Activated T-helper 17 cell treated with anti-CD3 and anti-CD28 coated beads, Interleukin-2, amount 50 U/mL, for 72 hours (primary cell): ENCODE data around the gene SLC35A2. TPM values are rescaled to one million over a fixed set of nuclear protein-coding genes. Genes with fewer than 3 reads are reported as not detected.

ENCODE experiments used
- ATAC-seq: fragments of 150-1000 bp; cut with Tn5 transposase; replicated peaks from 2 replicates; pipeline ENCODE4 v1.10.0; 2021; ENCODE audit warnings: mild to moderate bottlenecking, moderate library complexity
- H3K27ac Mint-ChIP-seq: one replicate; pipeline ENCODE4 v1.8.0; 2022; ENCODE audit warnings: mixed read lengths
- H3K27me3 Mint-ChIP-seq: one replicate; pipeline ENCODE4 v1.8.0; 2022; ENCODE audit warnings: mixed read lengths
- H3K36me3 Mint-ChIP-seq: one replicate; pipeline ENCODE4 v1.8.0; 2022; ENCODE audit warnings: low read depth, mild to moderate bottlenecking, mixed read lengths
- H3K4me1 Mint-ChIP-seq: one replicate; pipeline ENCODE4 v1.8.0; 2022; ENCODE audit warnings: mixed read lengths
- H3K4me3 Mint-ChIP-seq: one replicate; pipeline ENCODE4 v1.8.0; 2022; ENCODE audit warnings: mild to moderate bottlenecking, mixed read lengths
- H3K9me3 Mint-ChIP-seq: one replicate; pipeline ENCODE4 v1.8.0; 2022; ENCODE audit warnings: mixed read lengths
- total RNA-seq, 2 donors: library from RNA; stranded (reverse); gene quantifications; one replicate each; pipeline ENCODE4 v1.2.3, GENCODE V29; 2022

SLC35A2 gene
- total RNA-seq, 2 donors from 2014 or later, result 24.6 to 32.8 TPM

DNA sequence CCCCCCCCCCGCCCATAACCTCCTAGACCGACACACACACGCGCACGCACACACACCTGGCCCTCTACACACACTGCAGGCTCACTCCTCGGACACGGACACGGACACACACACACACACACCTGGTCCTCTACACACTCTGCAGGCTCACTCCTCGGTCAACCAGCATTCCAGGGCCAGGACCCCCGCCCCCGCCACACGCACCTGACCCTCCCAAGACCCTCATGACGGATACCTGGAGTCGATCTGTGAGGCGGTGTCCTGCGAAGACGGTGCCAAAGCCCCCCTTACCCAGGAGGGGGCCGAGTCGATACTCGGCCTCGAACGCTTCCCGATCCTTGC lies 6.8 kb upstream of the SLC35A2 start:
- H3K4me3 Mint-ChIP-seq, result peak overlapping the region; percentile 97
- peaks cover 100% of the 10 kb centered on the region for H3K36me3 Mint-ChIP-seq
- no peaks in the 10 kb centered on the region for H3K27me3 Mint-ChIP-seq
- H3K4me1 Mint-ChIP-seq, result peaks cover 5% of the 10 kb centered on the region
- H3K27ac Mint-ChIP-seq, result peak overlapping the region; percentile 98
- no peak for ATAC-seq
- H3K9me3 Mint-ChIP-seq, result no peaks in the 10 kb centered on the region

DNA sequence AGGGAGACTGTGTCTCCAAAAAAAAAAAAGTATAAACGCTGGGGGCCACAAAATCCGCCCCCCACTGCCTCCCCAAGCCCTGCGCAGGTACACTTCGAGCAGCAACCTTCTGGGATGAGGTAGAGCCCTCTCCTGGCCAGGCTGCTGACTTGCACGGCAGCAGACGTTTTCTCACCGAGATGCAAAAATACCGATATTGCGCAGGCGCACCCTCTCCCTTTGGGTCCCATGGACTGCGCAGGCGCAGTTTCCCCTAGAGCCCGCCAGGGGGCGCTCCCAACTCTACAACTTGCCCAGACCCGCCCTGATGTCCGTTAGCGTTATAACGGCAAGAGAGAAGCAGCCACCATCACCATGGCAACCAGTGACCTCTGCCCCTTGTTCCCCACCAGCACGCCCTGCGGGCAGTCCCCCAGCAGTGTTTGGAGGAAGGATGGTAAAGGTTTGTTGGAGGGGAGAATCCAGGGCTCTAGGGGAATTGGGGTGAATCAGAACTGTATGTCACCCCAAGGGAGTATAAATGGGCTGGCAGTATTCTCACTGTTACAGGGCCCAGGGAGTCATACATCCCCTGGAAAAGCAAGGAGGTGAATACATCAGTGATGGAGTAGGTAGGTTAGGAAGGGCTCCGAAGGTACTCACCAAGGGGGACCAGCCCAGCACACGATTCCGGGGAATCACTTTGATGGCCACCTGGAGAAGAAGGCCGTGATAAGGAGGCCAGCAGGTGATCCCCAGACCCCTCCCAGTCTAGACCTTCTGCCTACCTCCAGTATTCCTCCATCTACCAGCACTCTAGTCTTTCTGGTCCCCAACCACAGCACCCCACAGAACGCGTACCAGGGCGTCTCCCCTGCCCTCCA lies 5.9 kb upstream of the SLC35A2 start:
- Mint-ChIP-seq H3K4me3 (peak overlapping the region; percentile 97), H3K36me3 (peaks cover 100% of the 10 kb centered on the region), H3K27ac (peak overlapping the region; percentile 98), H3K9me3 (no peaks in the 10 kb centered on the region), H3K4me1 (peaks cover 8% of the 10 kb centered on the region), H3K27me3 (no peaks in the 10 kb centered on the region)
- peak; percentile 17 for ATAC-seq

DNA sequence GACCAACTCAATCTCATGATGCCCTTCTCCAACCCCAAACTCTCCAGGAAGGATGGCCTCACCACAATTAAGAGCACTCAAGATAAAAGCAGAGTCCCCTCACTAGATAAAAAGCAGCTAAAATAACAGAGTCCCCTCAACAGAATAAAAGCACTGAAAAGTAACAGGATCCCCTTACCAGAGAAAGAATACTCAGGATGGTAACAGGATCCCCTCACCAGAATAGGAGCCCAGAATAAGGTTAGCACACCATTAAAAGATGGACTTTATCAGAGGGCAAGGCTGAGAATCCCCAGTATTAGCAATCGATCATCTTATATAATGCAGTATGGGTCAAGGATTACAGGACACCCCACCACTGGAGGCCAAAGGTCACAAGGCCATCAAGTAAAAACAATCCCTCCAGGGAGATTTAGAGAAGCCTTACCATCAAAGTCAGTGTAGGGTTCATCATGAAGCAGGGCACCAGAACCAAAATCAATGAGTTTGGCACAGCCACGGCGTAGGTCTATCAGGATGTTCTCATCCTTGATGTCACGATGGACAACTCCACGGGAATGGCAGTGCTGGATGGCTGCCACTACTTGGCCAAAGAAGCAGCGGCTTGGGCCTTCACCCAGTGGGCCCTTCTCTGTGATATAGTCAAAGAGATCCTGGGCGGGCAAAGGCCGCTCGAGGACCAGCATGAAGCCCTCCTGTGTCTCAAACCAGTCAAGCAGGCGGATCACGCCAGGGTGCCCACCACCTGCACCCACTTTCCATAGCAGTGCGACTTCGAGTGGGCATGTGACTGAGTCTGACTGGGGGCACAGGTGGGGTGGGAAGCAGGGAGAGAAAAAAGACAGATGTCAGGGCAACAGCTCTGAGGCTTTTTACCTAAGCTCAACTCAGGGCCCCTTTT lies 3.4 kb upstream of the SLC35A2 start:
- Mint-ChIP-seq H3K9me3 (no peaks in the 10 kb centered on the region), H3K4me1 (peaks cover 22% of the 10 kb centered on the region), H3K36me3 (peaks cover 100% of the 10 kb centered on the region), H3K4me3 (peak overlapping the region; percentile 97), H3K27ac (peak overlapping the region; percentile 98), H3K27me3 (no peaks in the 10 kb centered on the region)
- ATAC-seq, result no peak

DNA sequence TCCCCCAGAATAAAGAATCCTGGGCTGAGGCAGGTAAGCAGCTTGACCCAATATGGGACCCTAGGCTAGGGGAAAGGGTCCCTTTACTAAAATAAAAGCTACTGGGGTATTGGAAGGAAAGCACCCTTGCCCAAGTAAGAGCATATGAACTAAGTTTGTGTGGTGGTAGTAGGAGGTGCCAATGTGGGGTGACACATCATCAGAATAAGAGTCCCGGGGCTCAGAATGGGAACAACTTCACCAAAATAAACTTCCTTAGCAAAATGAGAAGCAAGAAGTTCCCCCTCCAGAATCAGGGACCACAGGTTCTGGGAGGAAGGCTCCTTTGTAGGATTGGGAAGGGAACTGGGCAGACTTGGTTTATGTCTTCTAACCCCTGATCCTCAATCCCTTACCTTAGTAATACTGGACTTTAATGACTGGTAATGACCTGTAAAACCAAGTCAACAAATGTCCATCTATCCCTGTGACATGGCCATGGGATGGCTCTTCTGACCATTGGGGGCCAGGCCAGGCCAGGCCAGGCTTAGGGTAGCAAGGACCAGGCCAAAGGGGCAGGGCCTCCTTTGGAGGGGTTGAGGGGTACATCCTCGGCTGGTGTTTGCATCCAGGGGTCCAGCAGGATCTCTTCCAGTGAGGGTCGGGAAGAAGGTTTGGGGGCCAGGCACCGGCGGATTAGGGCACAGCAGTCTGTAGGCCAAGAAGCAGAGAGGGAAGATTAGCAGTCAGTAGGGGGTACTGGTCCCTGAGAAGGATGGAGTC lies 2.3 kb upstream of the SLC35A2 start:
- peak overlapping the region; percentile 98 for H3K27ac Mint-ChIP-seq
- ATAC-seq, result no peak
- H3K27me3 Mint-ChIP-seq, result no peaks in the 10 kb centered on the region
- H3K9me3 Mint-ChIP-seq, result no peaks in the 10 kb centered on the region
- peak overlapping the region; percentile 97 for H3K4me3 Mint-ChIP-seq
- peaks cover 22% of the 10 kb centered on the region for H3K4me1 Mint-ChIP-seq
- H3K36me3 Mint-ChIP-seq, result peaks cover 93% of the 10 kb centered on the region

DNA sequence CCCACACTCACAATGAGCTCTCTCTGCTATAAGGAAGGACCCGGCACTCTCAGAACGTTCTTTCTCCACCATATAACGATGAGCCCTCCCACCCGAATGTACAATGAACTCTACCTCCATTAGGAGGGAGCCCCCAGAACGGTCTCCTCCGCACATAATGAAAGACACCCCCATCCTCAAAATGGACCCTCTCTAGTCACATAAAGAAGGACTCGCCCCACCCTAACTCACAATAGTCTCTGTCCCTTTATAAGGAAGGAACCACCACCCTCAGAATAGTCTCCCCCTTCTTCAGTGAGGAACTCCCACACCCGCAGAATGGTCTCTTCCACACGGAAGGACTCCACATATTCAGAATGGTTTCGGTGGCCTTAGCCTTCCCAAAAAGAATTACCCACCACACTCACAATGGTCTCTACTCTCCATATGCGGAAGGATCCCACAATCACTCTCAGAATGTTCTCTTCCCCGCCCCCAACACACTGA lies 477 bp downstream of the SLC35A2 start:
- ATAC-seq, result peak; percentile 8
- H3K4me3 Mint-ChIP-seq, result peak overlapping the region; percentile 97
- peaks cover 70% of the 10 kb centered on the region for H3K36me3 Mint-ChIP-seq
- H3K27ac Mint-ChIP-seq, result peak overlapping the region; percentile 98
- peaks cover 22% of the 10 kb centered on the region for H3K4me1 Mint-ChIP-seq
- no peaks in the 10 kb centered on the region for H3K27me3 Mint-ChIP-seq
- H3K9me3 Mint-ChIP-seq, result no peaks in the 10 kb centered on the region

DNA sequence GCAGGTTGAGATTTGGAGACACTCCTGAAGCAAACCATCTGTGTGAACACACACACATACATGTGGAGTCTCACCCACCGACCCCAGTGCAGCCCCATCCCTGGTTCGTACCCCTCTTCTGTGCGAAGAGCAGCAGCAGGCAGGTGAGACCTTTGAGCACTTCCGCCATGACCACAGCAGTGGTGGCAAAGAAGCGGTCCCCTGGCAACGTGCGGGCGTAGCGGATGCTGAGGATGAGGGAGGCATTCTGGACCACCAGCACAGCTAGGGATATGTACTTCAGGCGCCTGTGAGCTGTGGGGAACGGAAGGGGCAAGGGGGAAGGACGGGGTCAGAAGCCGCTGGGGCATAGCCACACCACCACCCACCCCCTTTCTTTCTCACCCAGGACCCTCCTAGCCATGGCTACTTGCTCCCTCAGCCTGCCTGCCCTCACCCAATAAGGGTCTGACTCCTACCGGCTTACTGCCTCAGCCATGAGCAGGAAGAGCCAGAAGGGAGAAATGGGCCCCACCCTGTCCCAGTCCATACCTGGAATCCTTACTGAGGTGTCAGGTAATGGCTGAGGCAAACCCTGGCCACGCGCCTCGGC lies 1.6 kb downstream of the SLC35A2 start:
- Mint-ChIP-seq H3K4me1 (peaks cover 22% of the 10 kb centered on the region), H3K9me3 (no peaks in the 10 kb centered on the region), H3K27ac (no peak overlapping the region), H3K4me3 (peak overlapping the region; percentile 97), H3K27me3 (no peaks in the 10 kb centered on the region), H3K36me3 (peaks cover 68% of the 10 kb centered on the region)
- no peak for ATAC-seq

DNA sequence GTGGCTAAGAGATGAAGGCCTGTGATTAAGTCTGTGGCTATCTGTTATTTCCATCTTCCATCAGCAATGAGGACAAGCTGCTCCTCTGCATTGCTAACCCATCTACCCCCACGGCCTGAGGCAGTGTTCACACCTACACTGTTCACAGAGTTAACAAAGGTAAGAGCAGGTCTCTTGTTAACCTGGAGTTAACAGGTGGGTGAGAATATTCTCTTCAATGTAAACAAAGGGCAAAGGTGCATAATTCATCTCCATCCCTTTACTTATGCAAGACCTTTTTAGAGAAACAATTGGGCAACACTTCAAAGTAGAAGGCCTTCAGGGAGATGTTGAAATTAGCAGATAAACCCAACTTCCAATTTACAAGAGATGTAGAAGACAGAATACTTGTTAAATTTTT lies 2.8 kb downstream of the SLC35A2 start:
- H3K9me3 Mint-ChIP-seq, result no peaks in the 10 kb centered on the region
- no peak overlapping the region for H3K4me3 Mint-ChIP-seq
- ATAC-seq, result no peak
- H3K4me1 Mint-ChIP-seq, result peaks cover 22% of the 10 kb centered on the region
- peak overlapping the region; percentile 59 for H3K27ac Mint-ChIP-seq
- H3K36me3 Mint-ChIP-seq, result peaks cover 62% of the 10 kb centered on the region
- H3K27me3 Mint-ChIP-seq, result no peaks in the 10 kb centered on the region

DNA sequence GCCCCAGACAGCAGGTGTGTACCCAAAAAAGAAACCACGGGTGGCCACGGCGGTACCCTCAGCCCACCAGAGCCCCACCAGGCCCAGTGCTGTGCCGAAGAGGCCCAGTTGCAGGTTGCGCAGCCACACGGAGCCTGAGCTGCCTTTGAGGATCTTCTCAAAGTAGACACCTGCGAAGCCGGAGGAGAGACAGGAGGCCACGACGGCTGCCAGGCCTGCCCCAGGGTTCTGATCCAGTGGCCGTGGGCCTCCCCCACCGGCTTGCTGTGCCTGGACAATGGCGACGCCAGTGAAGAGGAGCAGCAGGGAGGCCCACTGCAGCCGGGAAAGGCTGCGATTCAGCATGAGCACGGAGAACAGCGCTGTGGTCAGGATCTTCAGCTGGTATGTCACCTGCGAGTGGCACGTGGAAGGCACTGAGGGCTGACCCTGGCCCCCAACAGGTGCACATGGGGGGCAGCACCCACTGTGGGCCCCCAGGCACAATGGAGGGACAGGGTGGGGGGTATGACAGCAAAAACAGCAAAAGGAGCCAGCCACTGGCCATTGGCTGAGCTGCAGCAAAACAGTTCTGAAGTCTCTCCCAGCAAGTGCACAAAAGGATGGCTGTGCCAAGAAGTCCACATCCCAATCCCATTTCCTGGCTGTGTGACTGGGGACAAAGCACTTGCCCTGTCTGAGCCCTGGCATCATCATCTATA lies 6.2 kb downstream of the SLC35A2 start:
- Mint-ChIP-seq H3K27me3 (no peaks in the 10 kb centered on the region), H3K9me3 (no peaks in the 10 kb centered on the region), H3K27ac (no peak overlapping the region), H3K36me3 (peaks cover 59% of the 10 kb centered on the region), H3K4me3 (no peak overlapping the region), H3K4me1 (no peaks in the 10 kb centered on the region)
- no peak for ATAC-seq

DNA sequence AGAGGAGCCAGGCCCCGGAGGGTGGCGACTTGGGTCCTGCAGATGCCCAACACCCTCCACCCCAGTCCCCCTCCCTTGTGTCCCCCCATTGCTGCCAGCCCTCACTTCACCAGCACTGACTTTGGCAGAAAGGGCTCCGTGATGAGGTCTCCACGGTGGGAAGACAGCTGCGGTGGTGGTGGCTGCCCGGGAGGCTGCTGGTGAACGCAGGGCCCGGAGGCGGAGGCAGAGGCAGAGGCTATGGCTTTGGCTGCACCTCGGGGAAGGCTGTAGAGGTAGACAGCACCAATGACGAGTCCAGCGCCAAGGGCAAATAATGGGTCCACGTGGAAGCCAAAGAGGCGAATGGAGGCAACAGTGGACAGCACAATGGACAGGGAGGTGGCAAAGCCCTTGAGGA lies 6.8 kb downstream of the SLC35A2 start:
- Mint-ChIP-seq H3K4me3 (no peak overlapping the region), H3K27me3 (no peaks in the 10 kb centered on the region), H3K9me3 (no peaks in the 10 kb centered on the region), H3K36me3 (peaks cover 55% of the 10 kb centered on the region), H3K4me1 (no peaks in the 10 kb centered on the region), H3K27ac (no peak overlapping the region)
- no peak for ATAC-seq

DNA sequence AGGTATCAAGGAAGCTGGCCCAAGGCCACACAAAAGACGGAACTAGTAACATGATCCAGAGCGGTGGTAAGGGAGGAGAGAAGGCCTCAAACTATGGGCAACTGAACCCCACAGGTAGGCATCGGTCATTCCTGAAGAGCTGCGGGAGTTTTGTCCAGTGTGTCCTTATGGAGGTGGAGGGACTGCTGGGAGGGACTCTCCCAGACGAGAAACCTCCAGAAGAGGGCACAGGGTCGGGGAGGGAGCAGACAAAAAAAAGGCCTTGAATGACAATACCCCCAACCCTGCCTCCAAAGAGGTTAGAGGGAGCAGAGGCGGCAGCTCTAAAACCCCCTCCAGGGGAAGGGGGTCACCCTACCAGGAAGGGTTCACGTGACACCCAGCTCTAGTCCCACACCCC lies 7.3 kb downstream of the SLC35A2 start:
- H3K36me3 Mint-ChIP-seq, result peaks cover 55% of the 10 kb centered on the region
- no peaks in the 10 kb centered on the region for H3K4me1 Mint-ChIP-seq
- no peak overlapping the region for H3K27ac Mint-ChIP-seq
- H3K9me3 Mint-ChIP-seq, result no peaks in the 10 kb centered on the region
- H3K27me3 Mint-ChIP-seq, result no peaks in the 10 kb centered on the region
- ATAC-seq, result no peak
- no peak overlapping the region for H3K4me3 Mint-ChIP-seq

DNA sequence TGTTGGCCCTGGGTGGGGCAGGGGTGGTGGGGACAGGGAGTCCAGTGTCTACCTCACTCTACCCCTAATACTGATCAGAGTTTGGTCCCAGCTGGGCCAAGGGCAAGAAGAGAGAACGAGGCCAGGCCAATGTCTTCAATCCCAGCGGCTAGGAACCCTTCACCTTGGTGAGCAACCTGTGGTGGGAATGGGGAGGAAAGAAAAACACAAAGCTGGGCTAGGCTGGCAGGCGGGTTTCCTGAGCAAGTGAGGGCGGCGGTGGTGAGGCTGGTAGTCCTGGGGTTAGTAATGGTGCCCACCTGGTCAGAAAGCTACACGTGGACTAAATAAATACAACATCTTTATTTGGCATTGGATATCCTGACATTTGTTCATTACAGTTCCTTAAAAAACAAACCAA lies 8.2 kb downstream of the SLC35A2 start:
- H3K9me3 Mint-ChIP-seq, result no peaks in the 10 kb centered on the region
- no peaks in the 10 kb centered on the region for H3K4me1 Mint-ChIP-seq
- H3K4me3 Mint-ChIP-seq, result no peak overlapping the region
- no peak overlapping the region for H3K27ac Mint-ChIP-seq
- ATAC-seq, result no peak
- peaks cover 48% of the 10 kb centered on the region for H3K36me3 Mint-ChIP-seq
- no peaks in the 10 kb centered on the region for H3K27me3 Mint-ChIP-seq

DNA sequence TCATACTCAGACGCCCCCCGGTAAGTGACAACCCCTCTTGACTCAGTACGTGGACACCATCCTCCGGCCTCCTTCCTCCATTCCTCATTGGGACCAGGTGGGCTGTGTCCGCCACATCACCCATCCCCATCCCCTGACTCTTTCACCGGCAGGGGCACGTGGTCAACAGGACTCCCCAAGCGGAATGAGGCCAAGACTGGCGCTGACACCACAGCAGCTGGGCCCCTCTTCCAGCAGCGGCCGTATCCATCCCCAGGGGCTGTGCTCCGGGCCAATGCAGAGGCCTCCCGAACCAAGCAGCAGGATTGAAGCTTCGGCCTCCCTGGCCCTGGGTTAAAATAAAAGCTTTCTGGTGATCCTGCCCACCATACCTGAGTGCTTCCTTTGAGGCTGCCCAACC lies 8.7 kb downstream of the SLC35A2 start:
- Mint-ChIP-seq H3K27ac (no peak overlapping the region), H3K36me3 (peaks cover 52% of the 10 kb centered on the region), H3K4me3 (no peak overlapping the region), H3K4me1 (no peaks in the 10 kb centered on the region), H3K27me3 (no peaks in the 10 kb centered on the region), H3K9me3 (no peaks in the 10 kb centered on the region)
- no peak for ATAC-seq

DNA sequence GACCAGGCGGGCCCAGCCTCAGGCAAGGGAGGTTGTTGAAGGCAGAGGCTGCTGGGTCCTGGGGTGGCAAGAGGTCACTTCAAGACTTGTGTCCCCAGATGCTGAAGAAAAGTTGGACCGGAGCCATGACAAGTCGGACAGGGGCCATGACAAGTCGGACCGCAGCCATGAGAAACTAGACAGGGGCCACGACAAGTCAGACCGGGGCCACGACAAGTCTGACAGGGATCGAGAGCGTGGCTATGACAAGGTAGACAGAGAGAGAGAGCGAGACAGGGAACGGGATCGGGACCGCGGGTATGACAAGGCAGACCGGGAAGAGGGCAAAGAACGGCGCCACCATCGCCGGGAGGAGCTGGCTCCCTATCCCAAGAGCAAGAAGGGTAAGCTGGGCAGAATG lies 9.3 kb downstream of the SLC35A2 start:
- ATAC-seq, result no peak
- Mint-ChIP-seq H3K27me3 (no peaks in the 10 kb centered on the region), H3K9me3 (no peaks in the 10 kb centered on the region), H3K27ac (peak overlapping the region; percentile 30), H3K36me3 (peaks cover 59% of the 10 kb centered on the region), H3K4me1 (no peaks in the 10 kb centered on the region), H3K4me3 (no peak overlapping the region)
